SJSA1 (cell line): Measurements from ENCODE around the gene TAF3. TPM values are rescaled to one million over a fixed set of nuclear protein-coding genes. Genes with fewer than 3 reads are reported as not detected.

Experiments used
- DNase-seq, 2 experiments: peaks; one replicate each; pipeline ENCODE4 v3.0.0-alpha.2; 2015 to 2020; ENCODE audit warnings: low spot score in 2 of 2, low read depth in 1 of 2
- H3K27ac ChIP-seq: fragments of 250-450 bp; sonication (Bioruptor Pico); 2 replicates; pipeline ENCODE4 v1.5.1; 2020; ENCODE audit warnings: mild to moderate bottlenecking, moderate library complexity
- H3K27me3 ChIP-seq: fragments of 250-450 bp; sonication (Bioruptor Pico); replicated peaks from 2 replicates; pipeline ENCODE4 v1.5.1; 2020; ENCODE audit warnings: mild to moderate bottlenecking, moderate library complexity
- H3K36me3 ChIP-seq: fragments of 250-450 bp; sonication (Bioruptor Pico); 2 replicates; pipeline ENCODE4 v1.5.1; 2020; ENCODE audit warnings: mild to moderate bottlenecking
- H3K4me1 ChIP-seq: fragments of 250-450 bp; sonication (Bioruptor Pico); replicated peaks from 2 replicates; pipeline ENCODE4 v1.6.1; 2021; ENCODE audit warnings: mild to moderate bottlenecking
- H3K4me3 ChIP-seq: fragments of 250-450 bp; sonication (Bioruptor Pico); 2 replicates; pipeline ENCODE4 v1.5.1; 2020; ENCODE audit warnings: mild to moderate bottlenecking
- H3K9me3 ChIP-seq: fragments of 250-450 bp; sonication (Bioruptor Pico); replicated peaks from 2 replicates; pipeline ENCODE4 v1.5.1; 2020; ENCODE audit warnings: mild to moderate bottlenecking
- total RNA-seq: library from RNA; depleted of rRNA; stranded (reverse); fragments of >200 nt; shearing (Covaris generic); gene quantifications from 2 replicates; pipeline ENCODE4 v1.2.3, GENCODE V29; 2014

The TAF3 gene
- total RNA-seq, 1 experiment from 2014 or later: 4.4 TPM

GRCh38 chr10:7941576-7941975 is 123.3 kb downstream of the TAF3 start:
- Histone ChIP-seq H3K27ac (no peak overlapping the region), H3K4me1 (peaks cover 18% of the 10 kb centered on the region), H3K9me3 (no peaks in the 10 kb centered on the region), H3K4me3 (no peak overlapping the region), H3K27me3 (no peaks in the 10 kb centered on the region), H3K36me3 (no peaks in the 10 kb centered on the region)
- no peak for DNase-seq

- no peaks in the 10 kb centered on the region for H3K27me3 ChIP-seq
- DNase-seq: no peak
- H3K4me1 ChIP-seq: peaks cover 18% of the 10 kb centered on the region
- H3K4me3 ChIP-seq: no peak overlapping the region
- no peak overlapping the region for H3K27ac ChIP-seq
- no peaks in the 10 kb centered on the region for H3K9me3 ChIP-seq
- H3K36me3 ChIP-seq: no peaks in the 10 kb centered on the region
Measured at GRCh38 chr10:7942316-7942715, 124.0 kb downstream of the TAF3 start.

- H3K27me3 ChIP-seq: no peaks in the 10 kb centered on the region
- no peak overlapping the region for H3K27ac ChIP-seq
- no peak overlapping the region for H3K4me3 ChIP-seq
- H3K36me3 ChIP-seq: no peaks in the 10 kb centered on the region
- no peak for DNase-seq
- peaks cover 18% of the 10 kb centered on the region for H3K4me1 ChIP-seq
- H3K9me3 ChIP-seq: no peaks in the 10 kb centered on the region
Measured at GRCh38 chr10:7942859-7943258, 124.6 kb downstream of the TAF3 start.

- no peak overlapping the region for H3K4me3 ChIP-seq
- H3K36me3 ChIP-seq: no peaks in the 10 kb centered on the region
- peaks cover 28% of the 10 kb centered on the region for H3K4me1 ChIP-seq
- no peak overlapping the region for H3K27ac ChIP-seq
- H3K9me3 ChIP-seq: no peaks in the 10 kb centered on the region
- no peak for DNase-seq
- H3K27me3 ChIP-seq: no peaks in the 10 kb centered on the region
Measured at GRCh38 chr10:7944215-7944480, 125.8 kb downstream of the TAF3 start.

GRCh38 chr10:7944537-7944936 is 126.2 kb downstream of the TAF3 start:
- DNase-seq: no peak
- Histone ChIP-seq H3K4me3 (no peak overlapping the region), H3K36me3 (no peaks in the 10 kb centered on the region), H3K27me3 (no peaks in the 10 kb centered on the region), H3K4me1 (peaks cover 32% of the 10 kb centered on the region), H3K9me3 (no peaks in the 10 kb centered on the region), H3K27ac (no peak overlapping the region)

GRCh38 chr10:7945034-7945433 is 126.7 kb downstream of the TAF3 start:
- H3K4me3 ChIP-seq: no peak overlapping the region
- no peaks in the 10 kb centered on the region for H3K36me3 ChIP-seq
- H3K27ac ChIP-seq: no peak overlapping the region
- H3K9me3 ChIP-seq: no peaks in the 10 kb centered on the region
- peaks cover 37% of the 10 kb centered on the region for H3K4me1 ChIP-seq
- no peaks in the 10 kb centered on the region for H3K27me3 ChIP-seq
- no peak for DNase-seq

GRCh38 chr10:7945469-7946187 is 127.3 kb downstream of the TAF3 start:
- no peaks in the 10 kb centered on the region for H3K27me3 ChIP-seq
- H3K4me3 ChIP-seq: no peak overlapping the region
- H3K4me1 ChIP-seq: peaks cover 42% of the 10 kb centered on the region
- H3K9me3 ChIP-seq: no peaks in the 10 kb centered on the region
- DNase-seq: no peak
- no peak overlapping the region for H3K27ac ChIP-seq
- H3K36me3 ChIP-seq: no peaks in the 10 kb centered on the region

GRCh38 chr10:7948371-7949000 is 130.2 kb downstream of the TAF3 start:
- Histone ChIP-seq H3K4me1 (peaks cover 59% of the 10 kb centered on the region), H3K27me3 (no peaks in the 10 kb centered on the region), H3K36me3 (no peaks in the 10 kb centered on the region), H3K4me3 (no peak overlapping the region), H3K9me3 (no peaks in the 10 kb centered on the region), H3K27ac (peak overlapping the region; percentile 41)
- peak in 1 of 2 experiments; percentile 44 for DNase-seq

GRCh38 chr10:7950981-7951847 is 132.9 kb downstream of the TAF3 start:
- H3K27ac ChIP-seq: no peak overlapping the region; the same call in 1 of the 2 replicates
- no peaks in the 10 kb centered on the region for H3K9me3 ChIP-seq
- no peaks in the 10 kb centered on the region for H3K36me3 ChIP-seq
- H3K27me3 ChIP-seq: no peaks in the 10 kb centered on the region
- H3K4me3 ChIP-seq: no peak overlapping the region
- peaks cover 49% of the 10 kb centered on the region for H3K4me1 ChIP-seq
- DNase-seq: peak; percentile 48 to 49

- Histone ChIP-seq H3K9me3 (no peaks in the 10 kb centered on the region), H3K4me1 (peaks cover 58% of the 10 kb centered on the region), H3K4me3 (no peak overlapping the region), H3K27ac (no peak overlapping the region), H3K36me3 (no peaks in the 10 kb centered on the region), H3K27me3 (no peaks in the 10 kb centered on the region)
- no peak for DNase-seq
Measured at GRCh38 chr10:7952266-7952665, 134.0 kb downstream of the TAF3 start.

GRCh38 chr10:7953447-7953846 is 135.1 kb downstream of the TAF3 start:
- no peaks in the 10 kb centered on the region for H3K36me3 ChIP-seq
- DNase-seq: no peak
- no peak overlapping the region for H3K27ac ChIP-seq
- no peaks in the 10 kb centered on the region for H3K9me3 ChIP-seq
- H3K4me3 ChIP-seq: no peak overlapping the region
- H3K27me3 ChIP-seq: no peaks in the 10 kb centered on the region
- peaks cover 55% of the 10 kb centered on the region for H3K4me1 ChIP-seq

- Histone ChIP-seq H3K4me3 (no peak overlapping the region), H3K36me3 (no peaks in the 10 kb centered on the region), H3K9me3 (no peaks in the 10 kb centered on the region), H3K4me1 (peaks cover 35% of the 10 kb centered on the region), H3K27me3 (no peaks in the 10 kb centered on the region), H3K27ac (no peak overlapping the region)
- peak in 1 of 2 experiments; percentile 20 for DNase-seq
Measured at GRCh38 chr10:7955446-7955845, 137.1 kb downstream of the TAF3 start.

GRCh38 chr10:7956508-7956907 is 138.2 kb downstream of the TAF3 start:
- Histone ChIP-seq H3K36me3 (no peaks in the 10 kb centered on the region), H3K27ac (peak overlapping the region; percentile 45), H3K4me1 (peaks cover 25% of the 10 kb centered on the region), H3K4me3 (no peak overlapping the region), H3K27me3 (no peaks in the 10 kb centered on the region), H3K9me3 (no peaks in the 10 kb centered on the region)
- DNase-seq: peak in 1 of 2 experiments; percentile 36

GRCh38 chr10:7957591-7957990 is 139.3 kb downstream of the TAF3 start:
- DNase-seq: no peak
- H3K36me3 ChIP-seq: no peaks in the 10 kb centered on the region
- no peaks in the 10 kb centered on the region for H3K27me3 ChIP-seq
- peaks cover 15% of the 10 kb centered on the region for H3K4me1 ChIP-seq
- H3K4me3 ChIP-seq: no peak overlapping the region
- H3K27ac ChIP-seq: no peak overlapping the region
- no peaks in the 10 kb centered on the region for H3K9me3 ChIP-seq
